Activated CD8-positive, alpha-beta memory T cell treated with anti-CD3 and anti-CD28 coated beads for 48 hours (primary cell): ENCODE results near the gene WNT10A.
A peak's percentile ranks its signal among the peaks of the same experiment; 100 is the strongest.

Source experiments
- DNase-seq, 3 experiments: peaks; one replicate each; pipeline ENCODE4 v3.0.0-alpha.2; 2020; ENCODE audit warnings: low read depth in 2 of 3, low spot score in 2 of 3

WNT10A gene

GRCh38 chr2:218892693-218893348 lies 12.2 kb downstream of the WNT10A start:
- peak in 1 of 3 experiments; percentile 68 for DNase-seq

GRCh38 chr2:218893349-218894150 lies 12.9 kb downstream of the WNT10A start:
- no peak for DNase-seq

- no peak for DNase-seq
Measured at GRCh38 chr2:218894151-218894879, 13.7 kb downstream of the WNT10A start.

GRCh38 chr2:218894880-218895157 lies 14.2 kb downstream of the WNT10A start:
- DNase-seq, result no peak

GRCh38 chr2:218895326-218895725 lies 14.7 kb downstream of the WNT10A start:
- no peak for DNase-seq

- DNase-seq, result no peak
Measured at GRCh38 chr2:218895759-218896500, 15.3 kb downstream of the WNT10A start.

- DNase-seq, result peak in 2 of 3 experiments; percentile 75 to 79
Measured at GRCh38 chr2:218896501-218897393, 16.1 kb downstream of the WNT10A start.

GRCh38 chr2:218897394-218898108 lies 16.9 kb downstream of the WNT10A start:
- DNase-seq, result no peak

GRCh38 chr2:218898109-218898878 lies 17.6 kb downstream of the WNT10A start:
- peak; percentile 62 to 97 (median 89) for DNase-seq

- DNase-seq, result no peak
Measured at GRCh38 chr2:218899147-218899546, 18.5 kb downstream of the WNT10A start.

- no peak for DNase-seq
Measured at GRCh38 chr2:218902427-218902826, 21.8 kb downstream of the WNT10A start.

GRCh38 chr2:218904176-218904575 lies 23.5 kb downstream of the WNT10A start:
- DNase-seq, result no peak

- DNase-seq, result peak; percentile 70 to 83 (median 81)
Measured at GRCh38 chr2:218908721-218909619, 28.3 kb downstream of the WNT10A start.

- no peak for DNase-seq
Measured at GRCh38 chr2:218910741-218911140, 30.1 kb downstream of the WNT10A start.

- no peak for DNase-seq
Measured at GRCh38 chr2:218920504-218920903, 39.9 kb downstream of the WNT10A start.

- DNase-seq, result no peak
Measured at GRCh38 chr2:218924757-218925156, 44.1 kb downstream of the WNT10A start.

GRCh38 chr2:218925434-218925833 lies 44.8 kb downstream of the WNT10A start:
- DNase-seq, result no peak

GRCh38 chr2:218927422-218927821 lies 46.8 kb downstream of the WNT10A start:
- DNase-seq, result no peak
